ELR (cell line): ENCODE data around the gene ARL4C.

Experiments used
- DNase-seq: peaks from one replicate; pipeline ENCODE4 v3.0.0-alpha.2; 2015; ENCODE audit warnings: low read depth

Gene ARL4C

DNA sequence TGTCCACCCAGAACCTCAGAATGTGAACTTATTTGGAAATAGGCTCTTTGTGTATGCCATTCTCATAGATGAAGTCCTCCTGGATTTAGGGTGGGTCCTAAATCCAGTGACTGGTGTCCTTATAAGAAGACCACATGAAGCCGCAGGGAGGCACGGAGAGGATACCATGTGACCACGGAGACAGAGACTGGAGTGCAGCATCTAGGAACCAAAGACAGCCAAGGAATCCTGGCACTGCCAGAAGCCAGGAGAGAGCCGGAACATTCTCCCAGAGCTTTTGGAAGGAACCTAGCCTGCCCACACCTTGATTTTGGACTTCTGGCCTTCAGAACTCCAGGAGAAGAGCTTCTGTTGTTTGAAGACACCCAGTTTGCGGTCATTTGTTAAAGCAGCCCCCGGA, 49.7 kb downstream of the ARL4C start:
- DNase-seq = no peak

DNA sequence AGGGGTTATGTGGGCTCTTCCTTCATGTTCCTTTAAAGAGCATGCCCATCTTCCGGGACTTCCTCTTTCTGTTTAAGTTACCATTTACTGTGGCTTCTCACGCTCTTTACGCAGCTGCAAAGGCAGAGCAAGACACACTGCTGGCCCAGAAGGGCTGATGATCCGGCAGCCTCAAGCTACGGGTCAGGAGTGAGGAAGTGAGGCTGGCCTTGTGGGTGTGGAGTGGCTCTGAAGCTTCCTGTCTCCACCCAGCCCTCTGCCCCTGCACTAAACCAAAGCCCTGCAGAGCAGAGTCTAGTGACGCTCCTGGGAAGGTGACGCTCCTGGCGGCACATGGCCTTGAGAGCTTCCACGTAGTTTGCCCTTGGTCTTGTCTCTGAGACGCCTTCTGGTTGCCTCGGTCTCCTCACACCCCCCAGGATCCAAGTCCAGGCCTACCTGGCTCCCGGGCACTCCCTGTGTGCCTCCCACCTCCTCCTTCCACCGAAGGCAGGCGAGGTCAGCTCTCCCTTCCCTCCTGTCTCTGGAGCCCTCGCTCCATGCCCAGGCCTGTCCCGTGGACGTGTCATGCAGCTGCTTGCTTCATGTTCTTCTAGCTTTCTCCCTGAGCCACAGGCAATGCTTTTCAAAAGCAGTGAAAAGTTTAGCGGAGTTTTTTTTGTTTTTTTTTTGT, 50.3 kb downstream of the ARL4C start:
- no peak for DNase-seq

DNA sequence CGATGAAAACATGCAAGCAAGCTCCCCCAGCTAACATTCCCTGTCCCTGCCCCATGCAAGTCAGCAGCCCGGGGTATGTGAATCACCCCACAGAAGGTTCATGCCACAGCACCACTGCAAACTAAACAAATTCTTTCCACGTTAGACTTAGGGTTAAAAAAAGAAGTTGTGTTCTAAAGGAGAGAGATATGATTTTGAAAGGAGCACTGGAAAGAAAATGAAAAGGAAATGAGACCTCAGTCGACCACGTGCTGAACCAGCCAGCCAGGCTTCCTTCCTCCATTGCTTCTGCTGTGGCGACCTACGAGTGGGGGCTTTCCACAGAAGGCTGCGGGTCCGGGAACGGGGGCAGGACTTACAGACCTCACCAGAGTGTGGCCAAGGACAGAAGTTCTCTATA, 52.0 kb downstream of the ARL4C start:
- peak; percentile 93 for DNase-seq

DNA sequence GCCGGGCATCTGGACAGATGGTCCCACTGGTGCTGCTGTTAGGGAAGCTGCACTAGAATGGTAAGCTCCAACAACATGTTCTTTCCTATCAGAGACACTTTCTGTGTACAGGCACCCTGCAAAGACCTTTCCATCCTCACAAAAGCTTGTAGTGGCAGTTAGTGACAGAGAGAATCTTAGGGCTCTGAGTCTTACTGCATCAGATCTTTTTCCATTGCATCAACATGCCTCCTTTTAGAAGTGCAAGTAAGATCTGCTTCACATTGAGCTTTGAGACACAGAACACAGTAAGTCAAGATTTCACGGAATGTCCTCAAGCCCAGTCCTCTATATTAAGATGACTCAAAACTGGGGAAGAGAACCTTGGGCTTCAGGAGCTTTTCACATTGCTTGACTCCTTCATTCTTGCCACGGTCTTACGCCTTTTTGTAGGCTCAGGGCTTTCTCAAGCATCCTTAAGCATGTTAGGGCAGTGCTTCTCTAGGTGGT, 52.6 kb downstream of the ARL4C start:
- DNase-seq = peak; percentile 16
